ENCODE data around the gene ZNF823. TPM values are rescaled to one million over a fixed set of nuclear protein-coding genes. Genes with fewer than 3 reads are reported as not detected.

The ZNF823 gene
- total and polyA plus RNA-seq, 7 donors = 1.5 to 4.3 (median 2.5) TPM

DNA sequence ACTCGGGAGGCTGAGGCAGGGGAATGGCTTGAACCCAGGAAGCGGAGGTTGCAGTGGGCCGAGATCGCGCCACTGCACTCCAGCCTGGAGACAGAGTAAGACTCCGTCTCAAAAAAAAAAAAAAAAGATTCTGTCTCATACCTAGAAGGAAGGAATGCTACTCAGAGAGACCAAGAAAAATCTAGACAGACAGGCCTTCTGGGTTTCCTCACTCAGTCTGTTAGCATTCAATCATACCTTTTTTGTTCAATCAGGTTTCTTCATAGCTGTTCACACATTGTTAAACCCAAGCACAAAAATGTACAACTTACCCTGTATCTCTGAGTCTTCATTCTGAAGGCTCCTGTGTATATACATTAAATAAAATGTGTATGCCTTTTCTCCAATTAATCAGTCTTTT, 40.5 kb downstream of the ZNF823 start:
- Histone ChIP-seq H3K4me3 (no peak overlapping the region), H3K9me3 (no peaks in the 10 kb centered on the region), H3K27me3 (ENCODE audit: insufficient read depth in 3 of 3, low read length in 2 of 3) (peaks cover 0 to 9% (median 3%) of the 10 kb centered on the region in 3 donors), H3K4me1 (peaks cover 4% of the 10 kb centered on the region), H3K36me3 (ENCODE audit: insufficient read depth in 1 of 2, low read depth in 1 of 2) (no peaks in the 10 kb centered on the region), H3K27ac (no peak overlapping the region)
- DNase-seq (no peak), ATAC-seq (no peak)
- TF ChIP-seq, protein P1, sequence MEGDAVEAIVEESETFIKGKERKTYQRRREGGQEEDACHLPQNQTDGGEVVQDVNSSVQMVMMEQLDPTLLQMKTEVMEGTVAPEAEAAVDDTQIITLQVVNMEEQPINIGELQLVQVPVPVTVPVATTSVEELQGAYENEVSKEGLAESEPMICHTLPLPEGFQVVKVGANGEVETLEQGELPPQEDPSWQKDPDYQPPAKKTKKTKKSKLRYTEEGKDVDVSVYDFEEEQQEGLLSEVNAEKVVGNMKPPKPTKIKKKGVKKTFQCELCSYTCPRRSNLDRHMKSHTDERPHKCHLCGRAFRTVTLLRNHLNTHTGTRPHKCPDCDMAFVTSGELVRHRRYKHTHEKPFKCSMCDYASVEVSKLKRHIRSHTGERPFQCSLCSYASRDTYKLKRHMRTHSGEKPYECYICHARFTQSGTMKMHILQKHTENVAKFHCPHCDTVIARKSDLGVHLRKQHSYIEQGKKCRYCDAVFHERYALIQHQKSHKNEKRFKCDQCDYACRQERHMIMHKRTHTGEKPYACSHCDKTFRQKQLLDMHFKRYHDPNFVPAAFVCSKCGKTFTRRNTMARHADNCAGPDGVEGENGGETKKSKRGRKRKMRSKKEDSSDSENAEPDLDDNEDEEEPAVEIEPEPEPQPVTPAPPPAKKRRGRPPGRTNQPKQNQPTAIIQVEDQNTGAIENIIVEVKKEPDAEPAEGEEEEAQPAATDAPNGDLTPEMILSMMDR (IDR thresholded peaks at IDR 0.05) = no peak
- 85 to 94% (median 91%) methylated on average over 6 of the region's 6 CpGs for WGBS, 3 donors
- intact Hi-C loops (cut with DNase I) = no loop called here

DNA sequence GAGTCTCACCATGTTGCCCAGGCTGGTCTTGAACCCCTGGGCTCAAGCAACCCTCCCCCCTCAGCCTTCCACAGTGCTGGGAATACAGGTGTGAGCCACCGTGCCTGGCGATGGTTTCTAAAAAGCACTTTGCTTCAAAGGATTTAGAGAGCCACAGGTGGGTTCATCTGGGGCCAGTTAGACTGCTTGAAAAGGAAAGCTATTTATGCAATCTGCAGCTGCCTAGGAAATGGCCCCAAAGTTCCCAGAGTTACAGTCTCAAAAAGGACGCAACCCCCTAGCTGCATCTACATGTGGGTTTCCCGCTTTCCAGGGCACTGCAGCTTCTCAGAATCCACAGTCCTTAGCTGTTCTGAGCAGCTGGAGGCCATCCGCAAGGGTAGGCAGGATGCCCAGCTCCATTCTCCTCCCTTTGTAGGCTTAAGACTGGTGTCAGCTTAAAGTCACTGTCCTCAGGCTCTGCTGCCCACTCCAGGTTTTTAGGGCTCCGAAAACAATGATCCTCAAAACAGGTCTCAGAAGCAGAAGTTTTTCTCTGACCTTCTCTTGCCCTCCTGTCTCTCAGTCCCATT, 41.4 kb downstream of the ZNF823 start:
- Histone ChIP-seq H3K27me3 (ENCODE audit: insufficient read depth in 3 of 3, low read length in 2 of 3) (peaks cover 0 to 9% (median 3%) of the 10 kb centered on the region in 3 donors), H3K4me1 (peaks cover 4% of the 10 kb centered on the region), H3K27ac (no peak overlapping the region), H3K4me3 (no peak overlapping the region), H3K36me3 (ENCODE audit: insufficient read depth in 1 of 2, low read depth in 1 of 2) (no peaks in the 10 kb centered on the region), H3K9me3 (no peaks in the 10 kb centered on the region)
- WGBS, 3 donors = 43 to 51% (median 44%) methylated on average over 6 of the region's 6 CpGs
- DNase-seq (no peak), ATAC-seq (no peak)
- TF ChIP-seq, protein P1 (IDR thresholded peaks at IDR 0.05) = no peak
- intact Hi-C loops (cut with DNase I) = no loop called here

DNA sequence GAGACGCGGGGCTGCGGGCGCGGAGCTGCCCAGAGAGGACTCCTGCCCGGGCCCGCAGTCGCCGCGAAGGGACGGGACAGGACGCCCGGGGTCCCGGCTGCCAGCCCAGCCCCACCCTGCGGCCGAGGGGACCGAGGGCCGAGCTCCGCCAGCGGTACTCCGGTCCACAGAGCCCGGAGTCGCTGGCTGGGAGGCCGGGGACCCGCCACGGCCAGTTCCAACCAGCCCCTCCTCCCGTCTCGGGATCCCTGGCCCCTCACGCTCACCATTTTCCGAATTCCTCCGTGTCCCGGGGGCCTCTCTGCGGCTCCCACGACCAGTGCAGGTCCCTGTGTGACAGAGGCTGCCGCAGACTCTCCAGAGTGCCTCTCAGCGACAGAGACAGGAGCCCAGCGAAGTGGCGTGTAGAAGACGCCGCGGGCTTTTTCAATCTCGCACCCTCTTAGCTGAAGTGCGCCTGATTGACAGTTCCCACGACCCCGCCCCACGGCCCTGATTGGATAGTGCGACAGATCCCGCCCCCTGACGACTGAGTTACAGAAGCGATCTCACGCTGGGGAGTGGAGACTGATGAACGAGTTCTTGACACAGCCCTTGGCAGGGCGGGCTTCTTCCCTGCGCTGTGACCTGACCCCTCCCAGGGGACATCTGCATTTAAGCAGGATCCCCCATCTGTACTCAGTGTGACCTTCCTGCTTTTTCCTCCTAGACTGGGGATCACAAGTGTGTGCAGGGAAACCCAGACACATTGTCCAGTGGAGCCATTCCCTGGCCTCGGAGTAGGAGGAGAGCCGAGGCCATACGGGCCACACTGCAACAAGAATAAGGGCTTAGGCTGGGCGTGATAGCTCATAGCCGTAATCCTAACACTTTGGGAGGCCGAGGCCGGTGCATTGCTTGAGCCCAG, 44.0 kb downstream of the ZNF823 start:
- Histone ChIP-seq H3K27ac (peak overlapping the region; percentile 36), H3K4me1 (peaks cover 4% of the 10 kb centered on the region), H3K4me3 (peak overlapping the region; percentile 90), H3K9me3 (no peaks in the 10 kb centered on the region), H3K27me3 (ENCODE audit: insufficient read depth in 3 of 3, low read length in 2 of 3) (peaks cover 0 to 7% (median 3%) of the 10 kb centered on the region in 3 donors), H3K36me3 (ENCODE audit: insufficient read depth in 1 of 2, low read depth in 1 of 2) (no peaks in the 10 kb centered on the region)
- peak; percentile 92 to 94 for DNase-seq
- TF ChIP-seq, protein P1 (IDR thresholded peaks at IDR 0.05) = no peak
- 2 to 4% (median 2%) methylated on average over 51 to 61 of the region's 61 CpGs for WGBS, 3 donors
- intact Hi-C loops (cut with DNase I) = no loop called here
- peak; percentile 97 to 99 (median 99) for ATAC-seq

DNA sequence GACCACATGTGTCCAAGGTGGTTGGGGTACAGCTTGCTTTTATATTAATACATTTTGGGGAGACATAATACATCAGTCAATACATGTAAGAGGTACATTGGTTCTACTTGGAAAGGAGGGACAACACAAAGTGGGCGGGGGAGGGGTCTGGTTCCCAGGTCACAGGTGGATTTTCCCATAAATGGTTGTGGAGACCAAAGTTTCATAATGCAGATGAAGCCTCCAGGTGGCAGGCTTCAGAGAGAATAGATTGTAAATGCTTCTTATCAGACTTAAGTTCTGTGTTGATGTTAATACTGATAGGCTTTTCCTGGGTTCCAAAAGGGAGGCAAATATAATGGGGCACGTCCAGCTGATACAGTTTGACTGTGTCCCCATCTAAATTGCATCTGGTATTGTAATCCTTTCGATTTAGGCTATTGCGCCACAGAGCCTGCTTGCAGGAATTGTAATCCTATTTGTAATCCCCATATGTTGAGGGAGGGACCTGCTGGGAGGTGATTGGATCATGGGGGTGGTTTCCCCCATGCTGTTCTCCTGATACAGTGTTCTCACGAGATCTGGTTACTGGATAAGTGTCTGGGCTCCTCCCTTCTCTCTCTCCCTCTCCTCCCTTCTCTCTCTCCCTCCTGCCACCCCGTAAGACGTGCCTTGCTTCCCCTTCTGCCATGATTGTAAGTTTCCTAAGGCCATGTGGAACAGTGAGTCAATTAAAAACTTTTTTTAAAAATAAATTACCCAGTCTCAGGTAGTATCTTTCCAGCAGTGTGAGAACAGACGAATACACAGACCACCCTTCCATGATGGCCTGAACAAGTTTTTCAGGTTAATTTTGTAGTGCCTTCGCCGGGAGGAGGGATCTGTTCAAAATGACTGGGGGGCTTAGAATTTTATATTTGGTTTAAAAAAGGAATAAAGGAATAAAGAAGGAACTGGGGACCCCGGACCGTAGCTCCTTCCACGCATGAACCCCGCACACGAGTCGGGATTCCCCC, 44.9 kb downstream of the ZNF823 start:
- H3K9me3 ChIP-seq = no peaks in the 10 kb centered on the region
- ATAC-seq (no peak), DNase-seq (no peak)
- H3K4me1 ChIP-seq = peaks cover 4% of the 10 kb centered on the region
- no peak overlapping the region for H3K27ac ChIP-seq
- intact Hi-C loops (cut with DNase I) = no loop called here
- peaks cover 0 to 6% (median 3%) of the 10 kb centered on the region in 3 donors for H3K27me3 ChIP-seq (ENCODE audit: insufficient read depth in 3 of 3, low read length in 2 of 3)
- peak overlapping the region; percentile 90 for H3K4me3 ChIP-seq
- WGBS, 3 donors = 16 to 18% (median 17%) methylated on average over 16 of the region's 16 CpGs
- TF ChIP-seq, protein P1 (IDR thresholded peaks at IDR 0.05) = no peak
- H3K36me3 ChIP-seq (ENCODE audit: insufficient read depth in 1 of 2, low read depth in 1 of 2) = no peaks in the 10 kb centered on the region
